DOHH2 (cell line): ENCODE measurements around the gene DISC1.

ENCODE experiments used
- CTCF ChIP-seq: fragments of 200-600 bp; sonication (generic); IDR thresholded peaks from one replicate; pipeline ENCODE4 v1.5.1; 2014; ENCODE audit warnings: antibody characterized with exemption, mild to moderate bottlenecking, low read depth, low read length; ENCODE audit not compliant: poor library complexity, severe bottlenecking
- EZH2phosphoT487 ChIP-seq: fragments of 200-600 bp; sonication (generic); IDR thresholded peaks from 2 replicates; pipeline ENCODE4 v1.6.1; 2017; ENCODE audit warnings: borderline replicate concordance, mild to moderate bottlenecking, antibody characterized with exemption, low read length, moderate library complexity, mixed read lengths

- TF ChIP-seq CTCF (no peak), EZH2phosphoT487 (no peak)
These were observed 32.5 kb upstream of the DISC1 start for GRCh38 chr1:231594123-231594522.
